NCI-H2227 treated with DMSO at 0.1 percent for 48 hours (cell line): Measurements from ENCODE around the gene ANGPTL8.

Source experiments
- DNase-seq: peaks from one replicate; lab custom pipeline; 2025; lab: John Stamatoyannopoulos, UW

The ANGPTL8 gene

GRCh38 chr19:11239377-11240000 is at the start of gene ANGPTL8:
TSS of gene ANGPTL8 (plus strand) at chr19:11239619. CDS start at chr19:11239638, 19 bp downstream.
- DNase-seq: no peak

- no peak for DNase-seq
Measured at GRCh38 chr19:11190501-11190900, 48.9 kb upstream of the ANGPTL8 start.

- no peak for DNase-seq
Measured at GRCh38 chr19:11191273-11191755, 48.1 kb upstream of the ANGPTL8 start.

GRCh38 chr19:11191934-11192333 is 47.5 kb upstream of the ANGPTL8 start:
- no peak for DNase-seq

- DNase-seq: no peak
Measured at GRCh38 chr19:11192957-11193939, 46.2 kb upstream of the ANGPTL8 start.

GRCh38 chr19:11194173-11194572 is 45.2 kb upstream of the ANGPTL8 start:
- no peak for DNase-seq

- no peak for DNase-seq
Measured at GRCh38 chr19:11194656-11195558, 44.5 kb upstream of the ANGPTL8 start.

- no peak for DNase-seq
Measured at GRCh38 chr19:11195681-11196080, 43.7 kb upstream of the ANGPTL8 start.

GRCh38 chr19:11196406-11197287 is 42.8 kb upstream of the ANGPTL8 start:
- DNase-seq: no peak

GRCh38 chr19:11197291-11198174 is 41.9 kb upstream of the ANGPTL8 start, which contains the start of gene KANK2:
TSS of gene KANK2 (minus strand) at chr19:11197545. CDS start at chr19:11194511, 3,034 bp downstream.
- DNase-seq: peak; percentile 66

- DNase-seq: no peak
Measured at GRCh38 chr19:11198175-11198534, 41.3 kb upstream of the ANGPTL8 start.

GRCh38 chr19:11198769-11199424 is 40.5 kb upstream of the ANGPTL8 start:
- no peak for DNase-seq

GRCh38 chr19:11199517-11199916 is 39.9 kb upstream of the ANGPTL8 start:
- DNase-seq: no peak

GRCh38 chr19:11200015-11200574 is 39.3 kb upstream of the ANGPTL8 start:
- DNase-seq: no peak

- DNase-seq: no peak
Measured at GRCh38 chr19:11200931-11201330, 38.5 kb upstream of the ANGPTL8 start.

GRCh38 chr19:11201791-11202190 is 37.6 kb upstream of the ANGPTL8 start:
- DNase-seq: no peak

GRCh38 chr19:11202488-11203193 is 36.8 kb upstream of the ANGPTL8 start:
- no peak for DNase-seq
